Measurements from ENCODE around the gene MTHFD2. TPM values are rescaled to one million over a fixed set of nuclear protein-coding genes. Genes with fewer than 3 reads are reported as not detected.

Gene MTHFD2
- total and polyA plus RNA-seq, 2 experiments from 2014 or later: 40.1 to 126 TPM

GRCh38 chr2:74252862-74253261, 54.4 kb downstream of the MTHFD2 start:
- Histone ChIP-seq H3K27ac (no peak overlapping the region), H3K4me2 (no peak overlapping the region), H3K4me3 (no peak overlapping the region), H2AFZ (no peak overlapping the region), H3K4me1 (ENCODE audit: insufficient read depth) (no peaks in the 10 kb centered on the region), H4K20me1 (ENCODE audit: insufficient read depth, poor library complexity, severe bottlenecking) (no peaks in the 10 kb centered on the region), H3K9me2 (replicated peaks; ENCODE audit: insufficient read depth) (no peaks in the 10 kb centered on the region), H3K27me3 (no peaks in the 10 kb centered on the region), H3K9me3 (ENCODE audit: low read depth) (no peaks in the 10 kb centered on the region), H3K79me2 (no peaks in the 10 kb centered on the region), H3K36me3 (replicated peaks; ENCODE audit: insufficient read depth, low read depth) (no peaks in the 10 kb centered on the region)
- DNase-seq (ENCODE audit: low spot score): no peak
- TF ChIP-seq EZH2phosphoT487 (IDR thresholded peaks at IDR 0.05; ENCODE audit: low read depth, severe bottlenecking, unreplicated experiment) (no peak), CTCF (IDR thresholded peaks at IDR 0.05; ENCODE audit: poor library complexity) (no peak), EZH2 (IDR thresholded peaks at IDR 0.05; ENCODE audit: borderline replicate concordance) (no peak)
- 92% methylated on average over 9 of the region's 9 CpGs for WGBS (ENCODE audit: low lambda C conversion rate, missing lambda C conversion rate)

GRCh38 chr2:74253306-74253970, 55.0 kb downstream of the MTHFD2 start:
- Histone ChIP-seq H3K9me2 (replicated peaks; ENCODE audit: insufficient read depth) (no peaks in the 10 kb centered on the region), H4K20me1 (ENCODE audit: insufficient read depth, poor library complexity, severe bottlenecking) (no peaks in the 10 kb centered on the region), H3K9me3 (ENCODE audit: low read depth) (no peaks in the 10 kb centered on the region), H3K4me3 (no peak overlapping the region), H2AFZ (no peak overlapping the region), H3K79me2 (no peaks in the 10 kb centered on the region), H3K4me2 (no peak overlapping the region), H3K27me3 (no peaks in the 10 kb centered on the region), H3K36me3 (replicated peaks; ENCODE audit: insufficient read depth, low read depth) (no peaks in the 10 kb centered on the region), H3K27ac (no peak overlapping the region), H3K4me1 (ENCODE audit: insufficient read depth) (no peaks in the 10 kb centered on the region)
- no peak for TF ChIP-seq EZH2phosphoT487 (IDR thresholded peaks at IDR 0.05; ENCODE audit: low read depth, severe bottlenecking, unreplicated experiment)
- TF ChIP-seq EZH2 (IDR thresholded peaks at IDR 0.05; ENCODE audit: borderline replicate concordance): no peak
- TF ChIP-seq CTCF (IDR thresholded peaks at IDR 0.05; ENCODE audit: poor library complexity): no peak
- no peak for DNase-seq (ENCODE audit: low spot score)
- 78% methylated on average over 7 of the region's 7 CpGs for WGBS (ENCODE audit: low lambda C conversion rate, missing lambda C conversion rate)

GRCh38 chr2:74253971-74254310, 55.5 kb downstream of the MTHFD2 start:
- WGBS (ENCODE audit: low lambda C conversion rate, missing lambda C conversion rate): 89% methylated on average over 4 of the region's 4 CpGs
- no peaks in the 10 kb centered on the region for H3K4me1 ChIP-seq (ENCODE audit: insufficient read depth)
- H3K4me3 ChIP-seq: no peak overlapping the region

GRCh38 chr2:74255660-74256213, 57.3 kb downstream of the MTHFD2 start:
- H3K9me3 ChIP-seq (ENCODE audit: low read depth): no peaks in the 10 kb centered on the region
- H3K27ac ChIP-seq: no peak overlapping the region
- no peaks in the 10 kb centered on the region for H3K9me2 ChIP-seq (replicated peaks; ENCODE audit: insufficient read depth)
- H2AFZ ChIP-seq: no peak overlapping the region
- no peaks in the 10 kb centered on the region for H4K20me1 ChIP-seq (ENCODE audit: insufficient read depth, poor library complexity, severe bottlenecking)
- no peak overlapping the region for H3K4me2 ChIP-seq
- H3K27me3 ChIP-seq: no peaks in the 10 kb centered on the region
- no peaks in the 10 kb centered on the region for H3K36me3 ChIP-seq (replicated peaks; ENCODE audit: insufficient read depth, low read depth)
- no peak for DNase-seq (ENCODE audit: low spot score)
- WGBS (ENCODE audit: low lambda C conversion rate, missing lambda C conversion rate): 90% methylated on average over 18 of the region's 18 CpGs
- no peak overlapping the region for H3K4me3 ChIP-seq
- TF ChIP-seq EZH2phosphoT487 (IDR thresholded peaks at IDR 0.05; ENCODE audit: low read depth, severe bottlenecking, unreplicated experiment) (no peak), EZH2 (IDR thresholded peaks at IDR 0.05; ENCODE audit: borderline replicate concordance) (no peak), CTCF (IDR thresholded peaks at IDR 0.05; ENCODE audit: poor library complexity) (no peak)
- H3K4me1 ChIP-seq (ENCODE audit: insufficient read depth): no peaks in the 10 kb centered on the region
- no peaks in the 10 kb centered on the region for H3K79me2 ChIP-seq

More at GRCh38 chr2:74253971-74254310, 55.5 kb downstream of the MTHFD2 start:
- no peaks in the 10 kb centered on the region for H4K20me1 ChIP-seq (ENCODE audit: insufficient read depth, poor library complexity, severe bottlenecking)
- H3K9me3 ChIP-seq (ENCODE audit: low read depth): no peaks in the 10 kb centered on the region
- no peaks in the 10 kb centered on the region for H3K36me3 ChIP-seq (replicated peaks; ENCODE audit: insufficient read depth, low read depth)
- no peak overlapping the region for H3K27ac ChIP-seq
- no peaks in the 10 kb centered on the region for H3K79me2 ChIP-seq
- no peaks in the 10 kb centered on the region for H3K9me2 ChIP-seq (replicated peaks; ENCODE audit: insufficient read depth)
- H3K27me3 ChIP-seq: no peaks in the 10 kb centered on the region
- no peak for DNase-seq (ENCODE audit: low spot score)
- TF ChIP-seq EZH2 (IDR thresholded peaks at IDR 0.05; ENCODE audit: borderline replicate concordance): no peak
- H3K4me2 ChIP-seq: no peak overlapping the region
- H2AFZ ChIP-seq: no peak overlapping the region
